Measurements from ENCODE around the gene SCNN1A.

- no peak for TF ChIP-seq CTCF (IDR thresholded peaks at IDR 0.05)
- TF ChIP-seq POLR2A (IDR thresholded peaks at IDR 0.05), result no peak
Observed at GRCh38 chr12:6369916-6370575, 5.3 kb downstream of the SCNN1A start.
